ENCODE data around the gene CCNDBP1.

CCNDBP1 gene

GRCh38 chr15:43230640-43231115, 45.5 kb downstream of the CCNDBP1 start:
- DNase-seq = no peak
- Mint-ChIP-seq H3K4me3 (no peak overlapping the region), H3K27me3 (peaks cover 12 to 30% of the 10 kb centered on the region in 2 donors), H3K4me1 (ENCODE audit: low read depth in 2 of 2) (peaks cover 3 to 4% of the 10 kb centered on the region in 2 donors), H3K36me3 (ENCODE audit: insufficient read depth) (no peaks in the 10 kb centered on the region), H3K9me3 (no peaks in the 10 kb centered on the region), H3K27ac (no peak overlapping the region)
- no peak for ATAC-seq (replicated peaks)

GRCh38 chr15:43232289-43232874, 47.2 kb downstream of the CCNDBP1 start:
- Mint-ChIP-seq H3K4me3 (no peak overlapping the region), H3K36me3 (ENCODE audit: insufficient read depth) (no peaks in the 10 kb centered on the region), H3K27me3 (peaks cover 14 to 39% of the 10 kb centered on the region in 2 donors), H3K9me3 (no peaks in the 10 kb centered on the region), H3K4me1 (ENCODE audit: low read depth in 2 of 2) (no peaks in the 10 kb centered on the region), H3K27ac (no peak overlapping the region)
- no peak for ATAC-seq (replicated peaks)
- no peak for DNase-seq

- Mint-ChIP-seq H3K4me1 (ENCODE audit: low read depth in 2 of 2) (no peaks in the 10 kb centered on the region), H3K27ac (no peak overlapping the region), H3K27me3 (peaks cover 30 to 57% of the 10 kb centered on the region in 2 donors), H3K4me3 (no peak overlapping the region), H3K9me3 (no peaks in the 10 kb centered on the region), H3K36me3 (ENCODE audit: insufficient read depth) (no peaks in the 10 kb centered on the region)
- no peak for ATAC-seq (replicated peaks)
- no peak for DNase-seq
Observed at GRCh38 chr15:43235536-43235935, 50.3 kb downstream of the CCNDBP1 start.

GRCh38 chr15:43237842-43238470, 52.8 kb downstream of the CCNDBP1 start:
- no peak overlapping the region for H3K27ac Mint-ChIP-seq
- DNase-seq = no peak
- ATAC-seq (replicated peaks) = no peak
- H3K9me3 Mint-ChIP-seq = no peaks in the 10 kb centered on the region
- no peaks in the 10 kb centered on the region for H3K4me1 Mint-ChIP-seq (ENCODE audit: low read depth in 2 of 2)
- H3K4me3 Mint-ChIP-seq = no peak overlapping the region
- no peaks in the 10 kb centered on the region for H3K36me3 Mint-ChIP-seq (ENCODE audit: insufficient read depth)
- H3K27me3 Mint-ChIP-seq = peaks cover 31 to 63% of the 10 kb centered on the region in 2 donors

- H3K27me3 Mint-ChIP-seq = peaks cover 31 to 57% of the 10 kb centered on the region in 2 donors
- H3K36me3 Mint-ChIP-seq (ENCODE audit: insufficient read depth) = no peaks in the 10 kb centered on the region
- DNase-seq = no peak
- H3K9me3 Mint-ChIP-seq = no peaks in the 10 kb centered on the region
- no peak overlapping the region for H3K27ac Mint-ChIP-seq
- no peak overlapping the region for H3K4me3 Mint-ChIP-seq
- no peaks in the 10 kb centered on the region for H3K4me1 Mint-ChIP-seq (ENCODE audit: low read depth in 2 of 2)
- no peak for ATAC-seq (replicated peaks)
Observed at GRCh38 chr15:43238671-43239131, 53.5 kb downstream of the CCNDBP1 start.

- H3K4me3 Mint-ChIP-seq = no peak overlapping the region
- H3K36me3 Mint-ChIP-seq (ENCODE audit: insufficient read depth) = no peaks in the 10 kb centered on the region
- peaks cover 25 to 54% of the 10 kb centered on the region in 2 donors for H3K27me3 Mint-ChIP-seq
- no peaks in the 10 kb centered on the region for H3K9me3 Mint-ChIP-seq
- DNase-seq (no peak), ATAC-seq (replicated peaks) (no peak)
- H3K4me1 Mint-ChIP-seq (ENCODE audit: low read depth in 2 of 2) = no peaks in the 10 kb centered on the region
- H3K27ac Mint-ChIP-seq = no peak overlapping the region
Observed at GRCh38 chr15:43239732-43240491, 54.7 kb downstream of the CCNDBP1 start.

- Mint-ChIP-seq H3K4me3 (no peak overlapping the region), H3K27ac (no peak overlapping the region), H3K36me3 (ENCODE audit: insufficient read depth) (no peaks in the 10 kb centered on the region), H3K9me3 (no peaks in the 10 kb centered on the region), H3K27me3 (peaks cover 19 to 42% of the 10 kb centered on the region in 2 donors), H3K4me1 (ENCODE audit: low read depth in 2 of 2) (no peaks in the 10 kb centered on the region)
- DNase-seq (no peak), ATAC-seq (replicated peaks) (no peak)
Observed at GRCh38 chr15:43241100-43241499, 55.9 kb downstream of the CCNDBP1 start.

- H3K36me3 Mint-ChIP-seq (ENCODE audit: insufficient read depth) = no peaks in the 10 kb centered on the region
- H3K9me3 Mint-ChIP-seq = no peaks in the 10 kb centered on the region
- no peak overlapping the region for H3K27ac Mint-ChIP-seq
- no peaks in the 10 kb centered on the region for H3K4me1 Mint-ChIP-seq (ENCODE audit: low read depth in 2 of 2)
- no peak for DNase-seq
- peaks cover 20 to 32% of the 10 kb centered on the region in 2 donors for H3K27me3 Mint-ChIP-seq
- ATAC-seq (replicated peaks) = no peak
- H3K4me3 Mint-ChIP-seq = no peak overlapping the region
Observed at GRCh38 chr15:43242616-43243015, 57.4 kb downstream of the CCNDBP1 start.

GRCh38 chr15:43243020-43243645, 57.9 kb downstream of the CCNDBP1 start:
- DNase-seq (no peak), ATAC-seq (replicated peaks) (no peak)
- Mint-ChIP-seq H3K4me1 (ENCODE audit: low read depth in 2 of 2) (no peaks in the 10 kb centered on the region), H3K36me3 (ENCODE audit: insufficient read depth) (no peaks in the 10 kb centered on the region), H3K4me3 (no peak overlapping the region), H3K9me3 (no peaks in the 10 kb centered on the region), H3K27me3 (peaks cover 15 to 26% of the 10 kb centered on the region in 2 donors), H3K27ac (no peak overlapping the region)

GRCh38 chr15:43244092-43244491, 58.9 kb downstream of the CCNDBP1 start:
- ATAC-seq (replicated peaks) (no peak), DNase-seq (no peak)
- Mint-ChIP-seq H3K36me3 (ENCODE audit: insufficient read depth) (no peaks in the 10 kb centered on the region), H3K27ac (no peak overlapping the region), H3K4me3 (no peak overlapping the region), H3K9me3 (no peaks in the 10 kb centered on the region), H3K27me3 (peaks cover 13 to 17% of the 10 kb centered on the region in 2 donors), H3K4me1 (ENCODE audit: low read depth in 2 of 2) (no peaks in the 10 kb centered on the region)

- peaks cover 5 to 16% of the 10 kb centered on the region in 2 donors for H3K27me3 Mint-ChIP-seq
- H3K36me3 Mint-ChIP-seq (ENCODE audit: insufficient read depth) = no peaks in the 10 kb centered on the region
- DNase-seq (no peak), ATAC-seq (replicated peaks) (no peak)
- no peaks in the 10 kb centered on the region for H3K9me3 Mint-ChIP-seq
- H3K4me1 Mint-ChIP-seq (ENCODE audit: low read depth in 2 of 2) = peaks cover 0 to 2% of the 10 kb centered on the region in 2 donors
- H3K4me3 Mint-ChIP-seq = no peak overlapping the region
- no peak overlapping the region for H3K27ac Mint-ChIP-seq
Observed at GRCh38 chr15:43246261-43246774, 61.1 kb downstream of the CCNDBP1 start.

All from effector memory CD8-positive, alpha-beta T cell (primary cell).